GM23338 (cell line): ENCODE measurements around the gene PARD3. TPM values are rescaled to one million over a fixed set of nuclear protein-coding genes. Genes with fewer than 3 reads are reported as not detected.
A peak's percentile ranks its signal among the peaks of the same experiment; 100 is the strongest.

ENCODE experiments used
- ATAC-seq: fragments of 200-7000 bp; cut with Tn5 transposase; 3 replicates; pipeline ENCODE4 v1.9.1; 2020
- DNase-seq: peaks from one replicate; pipeline ENCODE4 v3.0.0-alpha.2; 2015; ENCODE audit warnings: low spot score
- H2AFZ ChIP-seq: fragments of 200-600 bp; sonication (generic); 2 replicates; pipeline ENCODE4 v1.8.0; 2016; ENCODE audit warnings: antibody characterized with exemption, mild to moderate bottlenecking, moderate library complexity
- H3F3A ChIP-seq: fragments of 200-600 bp; sonication (generic); replicated peaks from 2 replicates; pipeline ENCODE4 v1.8.0; 2017; ENCODE audit warnings: antibody characterized with exemption, mixed run types, low read depth
- H3K27ac ChIP-seq: fragments of 200-600 bp; sonication (generic); 2 replicates; pipeline ENCODE4 v1.6.1; 2016; ENCODE audit warnings: low read depth
- H3K27me3 ChIP-seq: fragments of 200-600 bp; sonication (generic); 2 replicates; pipeline ENCODE4 v1.8.0; 2016; ENCODE audit warnings: mild to moderate bottlenecking, mixed run types, moderate library complexity; ENCODE audit not compliant: insufficient read depth
- H3K36me3 ChIP-seq: fragments of 200-600 bp; sonication (generic); 2 replicates; pipeline ENCODE4 v1.8.0; 2016; ENCODE audit warnings: mild to moderate bottlenecking; ENCODE audit not compliant: insufficient read depth
- H3K4me1 ChIP-seq: fragments of 200-600 bp; sonication (generic); 2 replicates; pipeline ENCODE4 v1.8.0; 2016; ENCODE audit warnings: mild to moderate bottlenecking, moderate library complexity; ENCODE audit not compliant: insufficient read depth
- H3K4me2 ChIP-seq: fragments of 200-600 bp; sonication (generic); 2 replicates; pipeline ENCODE4 v1.7.1; 2017; ENCODE audit warnings: mixed run types
- H3K4me3 ChIP-seq: fragments of 200-600 bp; sonication (generic); 2 replicates; pipeline ENCODE4 v1.6.1; 2016; ENCODE audit warnings: mixed run types
- H3K79me2 ChIP-seq: fragments of 200-600 bp; sonication (generic); replicated peaks from 2 replicates; pipeline ENCODE4 v1.8.0; 2017; ENCODE audit warnings: mild to moderate bottlenecking; ENCODE audit not compliant: insufficient read depth
- H3K9me2 ChIP-seq: fragments of 200-600 bp; sonication (generic); 2 replicates; pipeline ENCODE4 v1.8.0; 2017; ENCODE audit not compliant: insufficient read depth
- H4K20me1 ChIP-seq: fragments of 200-600 bp; sonication (generic); replicated peaks from 2 replicates; pipeline ENCODE4 v1.8.0; 2017; ENCODE audit warnings: mild to moderate bottlenecking; ENCODE audit not compliant: insufficient read depth
- H3K27ac Mint-ChIP-seq: 2 replicates; pipeline ENCODE4 v1.8.0; 2020; ENCODE audit warnings: inconsistent platforms, mild to moderate bottlenecking, moderate library complexity, mixed read lengths
- H3K27me3 Mint-ChIP-seq: 3 replicates; pipeline ENCODE4 v1.8.0; 2022; ENCODE audit warnings: low read depth, mild to moderate bottlenecking, moderate library complexity, mixed read lengths, inconsistent platforms; ENCODE audit not compliant: insufficient read depth, poor library complexity
- H3K36me3 Mint-ChIP-seq: 3 replicates; pipeline ENCODE4 v1.8.0; 2021; ENCODE audit warnings: low read depth, mild to moderate bottlenecking, inconsistent platforms, moderate library complexity, mixed read lengths
- H3K4me1 Mint-ChIP-seq: 3 replicates; pipeline ENCODE4 v1.8.0; 2020; ENCODE audit warnings: mild to moderate bottlenecking, inconsistent platforms, mixed read lengths
- H3K4me3 Mint-ChIP-seq: 3 replicates; pipeline ENCODE4 v1.8.0; 2021; ENCODE audit warnings: moderate library complexity, mild to moderate bottlenecking, inconsistent platforms, mixed read lengths
- H3K9me3 Mint-ChIP-seq: 3 replicates; pipeline ENCODE4 v1.8.0; 2020; ENCODE audit warnings: moderate library complexity, mild to moderate bottlenecking, inconsistent platforms, mixed read lengths
- CREB1 ChIP-seq: fragments of 250-450 bp; sonication (Bioruptor Pico); IDR thresholded peaks from 2 replicates; pipeline ENCODE4 v1.5.0; 2020; ENCODE audit warnings: low read depth, mild to moderate bottlenecking, moderate library complexity
- JUNB ChIP-seq: IDR thresholded peaks from one replicate; pipeline ENCODE4 v1.6.1; 2016; ENCODE audit warnings: antibody characterized with exemption; ENCODE audit not compliant: unreplicated experiment
- POLR2AphosphoS5 ChIP-seq: IDR thresholded peaks from 2 replicates; pipeline ENCODE4 v1.6.1; 2016; ENCODE audit warnings: antibody characterized with exemption, low read depth
- ZNF114 ChIP-seq: fragments of 250-450 bp; sonication (Bioruptor Pico); IDR thresholded peaks from 2 replicates; pipeline ENCODE4 v1.5.0; 2020; ENCODE audit warnings: mild to moderate bottlenecking, moderate library complexity
- ZNF462 ChIP-seq: fragments of 250-450 bp; sonication (Bioruptor Pico); IDR thresholded peaks from 2 replicates; pipeline ENCODE4 v1.5.0; 2020; ENCODE audit warnings: mild to moderate bottlenecking, moderate library complexity
- polyA plus RNA-seq: library from polyadenylated mRNA; unstranded; fragments of >200 nt; fragmentation: Nextera tagmentation; extraction: Ambion mirVana; gene quantifications from 2 replicates; pipeline ENCODE4 v1.2.1, GENCODE V29; 2016
- total RNA-seq: library from RNA; depleted of rRNA; stranded (reverse); fragments of >200 nt; shearing (Covaris generic); gene quantifications from 2 replicates; pipeline ENCODE4 v1.2.3, GENCODE V29; 2014

The PARD3 gene
- total and polyA plus RNA-seq, 2 experiments from 2014 or later = 30.2 to 51.4 TPM

GRCh38 chr10:34446049-34446448, 369.0 kb downstream of the PARD3 start:
- peaks cover 7% of the 10 kb centered on the region; the same call in 1 of the 2 replicates for H3K4me1 ChIP-seq
- no peak overlapping the region for H3K27ac Mint-ChIP-seq
- H3K36me3 ChIP-seq = no peaks in the 10 kb centered on the region
- ATAC-seq (peak; percentile 31; the same call in 1 of the 3 replicates), DNase-seq (peak; percentile 26)
- H3K27ac ChIP-seq = no peak overlapping the region
- H3K4me3 Mint-ChIP-seq = no peak overlapping the region
- no peak overlapping the region for H2AFZ ChIP-seq
- H3K27me3 Mint-ChIP-seq = no peaks in the 10 kb centered on the region
- peaks cover 10% of the 10 kb centered on the region; the same call in 2 of the 3 replicates for H3K4me1 Mint-ChIP-seq
- TF ChIP-seq ZNF114 (CRISPR knock-in tag) = no peak
- no peak for TF ChIP-seq ZNF462 (CRISPR knock-in tag)
- H4K20me1 ChIP-seq = no peaks in the 10 kb centered on the region; the same call in 1 of the 2 replicates
- H3K4me2 ChIP-seq = no peak overlapping the region
- H3K9me2 ChIP-seq = no peaks in the 10 kb centered on the region
- H3K4me3 ChIP-seq = no peak overlapping the region
- H3K9me3 Mint-ChIP-seq = no peaks in the 10 kb centered on the region
- H3K79me2 ChIP-seq = no peaks in the 10 kb centered on the region
- H3K36me3 Mint-ChIP-seq = peaks cover 7% of the 10 kb centered on the region; the same call in 2 of the 3 replicates
- no peaks in the 10 kb centered on the region for H3K27me3 ChIP-seq
- no peaks in the 10 kb centered on the region for H3F3A ChIP-seq

GRCh38 chr10:34444223-34445183, 370.6 kb downstream of the PARD3 start:
- H3K9me3 Mint-ChIP-seq = no peaks in the 10 kb centered on the region
- H4K20me1 ChIP-seq = no peaks in the 10 kb centered on the region; the same call in 1 of the 2 replicates
- H3K4me1 Mint-ChIP-seq = peaks cover 6% of the 10 kb centered on the region; the same call in 1 of the 3 replicates
- H3K4me1 ChIP-seq = peaks cover 3% of the 10 kb centered on the region; the same call in 1 of the 2 replicates
- H3K9me2 ChIP-seq = no peaks in the 10 kb centered on the region
- H3K27me3 ChIP-seq = no peaks in the 10 kb centered on the region
- no peak overlapping the region for H2AFZ ChIP-seq
- H3K36me3 Mint-ChIP-seq = peaks cover 7% of the 10 kb centered on the region; the same call in 2 of the 3 replicates
- DNase-seq (no peak), ATAC-seq (no peak)
- no peaks in the 10 kb centered on the region for H3K36me3 ChIP-seq
- no peaks in the 10 kb centered on the region for H3K27me3 Mint-ChIP-seq
- H3K27ac Mint-ChIP-seq = no peak overlapping the region
- H3K27ac ChIP-seq = no peak overlapping the region
- H3F3A ChIP-seq = no peaks in the 10 kb centered on the region
- no peaks in the 10 kb centered on the region for H3K79me2 ChIP-seq
- H3K4me3 Mint-ChIP-seq = no peak overlapping the region
- H3K4me2 ChIP-seq = no peak overlapping the region
- H3K4me3 ChIP-seq = no peak overlapping the region
- TF ChIP-seq POLR2AphosphoS5 (no peak), JUNB (no peak), CREB1 (CRISPR knock-in tag) (no peak)
